GM19328 (cell line): Measurements from ENCODE around the gene RGS19.
"Not testable (repeated sequence)": the region's sequence is repeated elsewhere in the genome, so short reads cannot be mapped to it uniquely, and the experiment has no call there.

Source experiments
- ATAC-seq: cut with Tn5 transposase; IDR thresholded peaks from one replicate; pipeline ENCODE4 v1.9.1; 2021; ENCODE audit warnings: mild to moderate bottlenecking, moderate library complexity; ENCODE audit not compliant: unreplicated experiment

Gene RGS19

GRCh38 chr20:64079273-64080012 lies at the start of gene RGS19:
RGS19 (minus strand) TSS chr20:64079518; CDS start chr20:64076886, 2,632 bp downstream.
- ATAC-seq: peak; percentile 29

DNA sequence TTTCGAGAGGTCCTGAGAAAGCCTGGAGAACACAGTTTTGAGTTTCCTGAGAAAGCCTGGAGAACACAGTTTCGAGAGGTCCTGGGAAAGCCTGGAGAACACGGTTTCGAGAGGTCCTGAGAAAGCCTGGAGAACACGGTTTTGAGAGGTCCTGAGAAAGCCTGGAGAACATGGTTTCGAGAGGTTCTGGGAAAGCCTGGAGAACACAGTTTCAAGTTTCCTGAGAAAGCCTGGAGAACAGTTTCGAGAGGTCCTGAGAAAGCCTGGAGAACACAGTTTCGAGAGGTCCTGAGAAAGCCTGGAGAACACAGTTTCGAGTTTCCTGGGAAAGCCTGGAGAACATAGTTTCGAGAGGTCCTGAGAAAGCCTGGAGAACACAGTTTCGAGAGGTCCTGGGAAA lies 44.2 kb upstream of the RGS19 start:
- ATAC-seq: not testable (repeated sequence)

- ATAC-seq: not testable (repeated sequence)
Observed at GRCh38 chr20:64122927-64123326, 43.6 kb upstream of the RGS19 start.

GRCh38 chr20:64121586-64121985 lies 42.3 kb upstream of the RGS19 start:
- ATAC-seq: no peak

- ATAC-seq: no peak
Observed at GRCh38 chr20:64119681-64120341, 40.5 kb upstream of the RGS19 start.

DNA sequence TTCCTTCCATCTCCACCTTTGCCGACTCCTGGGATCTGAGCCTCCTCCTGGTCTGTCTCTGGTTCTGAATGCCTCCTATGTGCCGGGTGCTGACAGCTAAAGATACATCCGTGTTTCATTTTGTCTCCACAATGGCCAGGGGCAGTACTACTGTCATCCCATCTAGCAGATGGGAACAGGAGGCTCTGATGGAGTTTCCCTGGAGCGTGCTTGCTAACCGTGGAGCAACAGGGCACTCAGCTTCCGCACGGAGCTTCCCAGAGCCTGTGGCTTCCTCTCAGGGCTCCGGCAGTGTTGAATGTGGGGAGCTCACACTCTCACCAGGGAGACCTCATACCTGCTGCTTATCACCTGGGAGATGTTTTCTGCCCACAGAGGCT lies 40.0 kb upstream of the RGS19 start:
- ATAC-seq: no peak

GRCh38 chr20:64117432-64117777 lies 38.1 kb upstream of the RGS19 start:
- not testable (repeated sequence) for ATAC-seq

DNA sequence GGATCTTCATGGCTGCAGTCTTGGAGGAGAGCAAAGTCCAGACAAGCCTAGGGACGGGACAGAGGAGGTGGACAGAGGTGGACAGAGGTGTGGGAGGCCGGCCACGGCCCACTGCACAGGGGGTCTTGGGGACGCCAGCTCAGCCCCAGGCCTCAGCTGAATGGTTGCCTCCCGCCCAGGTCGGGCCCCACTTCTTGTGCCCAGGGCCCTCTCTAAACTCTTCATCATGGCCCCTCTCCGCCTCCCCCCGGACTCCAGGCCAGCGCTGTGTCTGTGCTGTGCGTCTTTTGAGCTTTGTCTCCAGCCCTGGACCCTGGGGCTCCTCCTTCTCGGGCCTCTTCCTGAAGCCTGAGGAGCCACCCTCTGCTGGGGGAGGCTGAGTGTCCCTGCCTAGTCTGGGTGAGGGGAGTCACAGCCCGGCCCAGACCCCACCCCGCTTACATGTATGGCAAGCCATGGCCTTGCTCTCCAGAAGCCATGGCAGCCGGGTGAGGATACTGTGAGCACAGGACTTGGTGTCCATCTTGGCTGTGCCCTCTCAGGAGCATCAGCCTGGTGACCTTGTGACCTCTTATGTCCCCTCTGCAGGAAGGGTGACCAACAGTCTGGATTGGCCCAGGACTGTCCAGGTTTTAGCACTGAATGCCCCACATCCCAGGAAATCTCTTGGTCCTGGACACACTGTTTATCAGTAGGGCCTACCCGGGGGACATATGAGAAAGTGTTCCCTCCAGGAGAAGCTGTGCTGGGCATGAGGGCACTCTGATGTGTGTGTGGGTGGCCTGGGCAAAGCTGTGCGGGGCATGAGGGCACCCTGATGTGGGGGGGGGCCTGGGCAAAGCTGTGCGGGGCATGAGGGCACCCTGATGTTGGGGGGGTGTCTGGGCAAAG lies 37.5 kb upstream of the RGS19 start:
- ATAC-seq: no peak

GRCh38 chr20:64116016-64116415 lies 36.7 kb upstream of the RGS19 start:
- no peak for ATAC-seq

- ATAC-seq: no peak
Observed at GRCh38 chr20:64115171-64115911, 36.0 kb upstream of the RGS19 start.

DNA sequence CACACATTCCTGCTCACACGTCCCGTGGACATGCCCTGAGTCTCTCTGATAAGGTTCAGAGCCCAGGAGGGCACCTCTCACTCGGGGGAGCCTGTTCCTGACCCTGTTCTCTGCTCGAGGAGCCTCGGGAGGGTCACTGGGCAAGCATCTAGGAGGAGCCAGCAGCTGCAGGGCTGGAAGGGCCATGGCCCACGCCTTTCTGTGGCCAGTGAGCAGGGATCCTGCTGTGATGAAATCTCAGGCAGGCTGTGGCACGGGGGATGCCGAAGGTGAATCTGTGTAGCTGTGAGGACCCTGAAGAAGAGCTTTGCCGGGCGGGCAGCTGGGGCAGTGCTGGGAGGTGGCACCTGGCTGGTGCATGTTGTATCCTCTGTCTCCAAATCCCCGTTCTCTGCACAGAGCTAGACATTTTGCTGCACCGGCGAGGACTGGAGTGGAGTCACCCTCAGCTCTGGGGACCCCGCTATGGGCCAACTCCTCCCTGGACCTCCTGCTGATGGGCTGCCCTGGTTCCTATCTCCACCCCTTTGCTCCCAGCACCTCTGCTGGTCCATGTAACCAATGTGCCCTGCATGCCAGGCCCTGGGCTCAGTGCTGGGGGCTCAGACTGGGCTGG lies 35.1 kb upstream of the RGS19 start:
- no peak for ATAC-seq

- ATAC-seq: no peak
Observed at GRCh38 chr20:64113796-64114355, 34.6 kb upstream of the RGS19 start.

DNA sequence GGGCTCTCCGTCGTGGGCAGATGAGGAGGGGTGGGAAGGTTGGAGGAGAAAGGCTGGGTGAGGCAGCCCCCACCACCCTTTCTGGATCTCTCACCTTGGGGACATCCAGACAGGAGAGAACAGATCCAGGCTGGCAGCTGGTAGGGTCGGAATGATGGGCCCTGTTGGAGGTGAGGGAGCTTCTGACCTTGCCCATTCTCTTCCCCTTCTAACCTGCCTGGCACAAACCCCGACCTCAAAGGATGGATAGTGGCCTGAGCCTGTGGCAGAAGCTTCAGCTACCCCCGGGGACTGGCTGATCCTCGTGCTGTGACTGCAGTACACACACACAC lies 34.1 kb upstream of the RGS19 start:
- ATAC-seq: no peak

DNA sequence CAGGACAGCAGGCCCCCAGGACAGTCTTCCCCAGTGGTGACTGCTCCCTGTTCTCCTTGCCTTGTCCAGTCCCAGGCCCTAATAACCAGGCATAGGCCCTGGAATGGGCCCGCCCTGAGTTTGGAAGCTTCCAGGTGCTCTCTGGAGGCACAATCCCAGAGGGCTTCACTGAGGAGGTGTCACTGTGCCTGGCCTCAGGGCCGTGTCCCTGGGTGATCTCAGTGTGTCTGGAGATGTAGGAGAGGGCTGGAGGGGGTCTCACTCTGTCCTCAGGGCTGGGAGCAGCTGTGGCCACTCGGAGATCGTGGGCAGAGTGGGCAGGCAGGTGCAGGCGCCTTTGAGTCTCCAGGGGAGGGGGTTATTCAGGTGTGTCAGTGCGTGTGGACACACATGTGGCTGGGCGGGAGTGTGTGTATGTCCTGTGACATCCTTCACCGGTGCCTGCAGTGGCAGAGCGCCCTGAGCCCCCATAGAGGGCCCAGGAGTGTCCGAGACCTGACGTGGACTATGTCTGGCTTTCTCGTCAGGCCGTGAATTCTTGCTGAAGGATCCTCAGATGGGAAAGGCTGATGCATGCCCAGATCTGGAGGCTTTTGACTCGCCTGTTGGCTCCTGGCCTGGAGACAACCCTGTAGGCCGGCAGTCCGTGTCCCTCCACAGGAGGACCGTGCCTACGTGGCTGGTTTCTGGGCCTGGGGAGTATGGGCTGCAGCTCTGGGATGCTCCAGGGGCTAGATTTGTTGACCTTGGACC lies 33.5 kb upstream of the RGS19 start:
- ATAC-seq: no peak

- ATAC-seq: no peak
Observed at GRCh38 chr20:64111841-64112641, 32.7 kb upstream of the RGS19 start.

DNA sequence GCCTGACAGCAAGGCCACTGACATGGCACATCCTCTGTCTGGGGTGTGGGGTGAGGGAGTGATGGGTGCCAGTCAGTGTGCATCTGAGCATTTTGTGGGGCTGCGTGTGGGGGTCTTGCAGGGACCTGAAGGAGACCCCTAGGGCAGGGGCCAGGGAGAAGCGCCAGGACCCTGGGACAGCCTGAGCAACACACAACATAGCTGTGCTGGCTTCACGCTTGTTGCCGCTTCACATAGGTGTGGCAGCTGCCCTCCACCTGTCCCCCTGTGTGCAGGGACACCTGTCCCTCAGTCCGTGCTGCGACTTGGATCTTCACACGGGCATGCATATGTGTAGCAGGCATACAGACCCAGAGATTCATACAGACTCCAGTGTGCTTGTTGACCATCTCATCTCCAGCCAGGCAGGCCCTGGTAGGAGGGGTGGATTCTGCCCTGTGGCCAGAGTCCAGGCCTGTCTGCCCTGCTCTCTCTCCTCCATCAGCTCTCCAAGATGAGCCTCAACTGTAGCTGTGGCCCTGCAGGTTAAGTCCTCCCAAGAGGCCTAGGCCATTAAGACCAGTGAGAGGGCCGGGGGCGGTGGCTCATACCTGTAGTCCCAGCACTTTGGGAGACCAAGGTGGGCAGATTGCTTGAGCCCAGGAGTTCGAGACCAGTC lies 31.2 kb upstream of the RGS19 start:
- no peak for ATAC-seq

DNA sequence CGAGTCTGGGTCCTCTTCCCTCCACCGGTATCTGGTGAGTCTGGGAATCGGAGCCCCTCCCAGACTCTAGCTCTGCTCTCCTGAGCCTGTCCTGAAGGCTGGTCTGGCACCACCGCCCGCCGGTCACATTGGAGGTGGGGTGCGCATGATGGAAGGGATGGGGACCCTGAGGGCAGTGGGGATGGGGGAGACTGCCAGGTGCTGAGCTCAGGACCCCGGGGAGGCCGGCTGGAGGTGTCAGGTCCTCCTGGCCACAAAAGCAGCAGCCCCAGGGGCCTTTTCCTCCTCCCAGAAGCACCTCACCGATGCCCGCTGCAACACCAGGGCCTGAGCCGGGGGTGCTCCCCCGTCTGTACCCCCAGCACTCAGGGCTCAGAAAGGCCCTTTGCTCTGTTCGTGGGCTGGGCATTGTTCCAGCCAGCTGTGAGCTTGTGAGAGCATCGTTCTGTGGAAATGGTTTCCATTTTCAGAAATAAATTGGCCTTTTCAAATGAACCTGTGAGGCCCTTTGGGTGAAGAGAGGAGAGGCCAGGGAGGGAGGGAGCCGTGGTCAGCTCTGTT lies 30.6 kb upstream of the RGS19 start:
- no peak for ATAC-seq
